Measurements from ENCODE around the gene FGFR4.
A peak's percentile ranks its signal among the peaks of the same experiment; 100 is the strongest.

The FGFR4 gene

GRCh38 chr5:177133096-177133852 is 46.6 kb downstream of the FGFR4 start, which contains the start of gene NSD1:
Gene NSD1, plus strand, starts transcription at chr5:177133773. Its CDS starts 1,331 bp downstream, at chr5:177135104.
- DNase-seq, result peak; percentile 94

GRCh38 chr5:177133853-177134696 is 47.4 kb downstream of the FGFR4 start:
- peak; percentile 81 for DNase-seq

DNA sequence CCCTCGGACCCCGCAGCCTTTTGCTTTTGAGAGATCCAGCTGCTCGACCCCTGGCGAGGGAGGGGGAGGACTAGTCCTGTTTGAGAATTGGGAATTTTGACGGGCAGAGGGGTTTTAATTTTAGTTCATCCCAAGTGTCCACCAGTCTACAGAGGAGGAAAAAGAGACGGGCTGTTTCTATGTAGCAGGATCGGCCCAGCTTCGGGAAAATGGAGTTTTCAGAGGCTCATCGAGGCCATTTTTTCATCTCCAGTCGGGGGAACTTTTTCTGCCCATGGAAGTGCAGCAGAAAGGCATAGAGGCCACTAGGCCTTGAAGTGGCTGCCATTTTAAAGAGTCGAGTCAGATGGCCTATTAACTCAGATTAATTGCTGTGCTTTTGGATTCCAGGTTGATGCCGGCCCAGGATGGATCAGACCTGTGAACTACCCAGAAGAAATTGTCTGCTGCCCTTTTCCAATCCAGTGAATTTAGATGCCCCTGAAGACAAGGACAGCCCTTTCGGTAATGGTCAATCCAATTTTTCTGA is 48.0 kb downstream of the FGFR4 start:
- DNase-seq, result no peak

GRCh38 chr5:177140312-177140711 is 53.6 kb downstream of the FGFR4 start:
- no peak for DNase-seq

- no peak for DNase-seq
Measured at GRCh38 chr5:177141496-177141895, 54.8 kb downstream of the FGFR4 start.

- DNase-seq, result no peak
Measured at GRCh38 chr5:177142098-177142611, 55.4 kb downstream of the FGFR4 start.

DNA sequence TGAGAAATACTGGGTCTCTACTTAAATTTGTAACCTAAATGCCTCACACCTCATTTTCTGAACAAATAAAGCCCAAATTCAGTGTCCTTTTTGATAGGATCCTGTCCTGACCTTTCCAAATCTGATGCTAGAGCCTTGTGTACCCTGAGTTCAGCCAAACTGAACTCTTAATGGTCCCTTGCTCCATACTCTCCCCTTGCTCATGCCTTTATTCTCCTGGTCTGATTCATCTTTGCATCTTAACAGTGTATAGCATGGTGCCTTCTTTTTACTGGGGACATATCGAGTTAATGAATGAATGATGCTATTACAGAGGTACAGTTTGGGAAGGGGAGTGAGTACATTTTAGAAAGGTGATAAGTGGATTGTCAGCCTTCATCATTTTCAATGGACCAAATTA is 56.1 kb downstream of the FGFR4 start:
- DNase-seq, result no peak

- DNase-seq, result no peak
Measured at GRCh38 chr5:177146891-177147638, 60.4 kb downstream of the FGFR4 start.
